ENCODE results near the gene IL10RA. TPM values are rescaled to one million over a fixed set of nuclear protein-coding genes. Genes with fewer than 3 reads are reported as not detected.
A peak's percentile ranks its signal among the peaks of the same experiment; 100 is the strongest.

Gene IL10RA
- total and polyA plus RNA-seq, 12 donors: 2.7 to 50.5 (median 25.5) TPM

GRCh38 chr11:117999354-117999993 is 13.3 kb downstream of the IL10RA start:
- peaks cover 0 to 7% of the 10 kb centered on the region in 2 donors for H3K36me3 ChIP-seq (replicated peaks in 1 of 2)
- peaks cover 0 to 12% of the 10 kb centered on the region in 2 donors for H3K4me1 ChIP-seq (replicated peaks in 1 of 2)
- TF ChIP-seq POLR2A (IDR thresholded peaks at IDR 0.05) (no peak), CTCF (IDR thresholded peaks at IDR 0.05) (no peak)
- intact Hi-C loops (cut with DNase I): no loop called here
- no peaks in the 10 kb centered on the region for H3K27me3 ChIP-seq
- H3K4me3 ChIP-seq: no peak overlapping the region
- H3K9me3 ChIP-seq (replicated peaks in 1 of 3): no peaks in the 10 kb centered on the region
- DNase-seq: no peak
- H3K27ac ChIP-seq: no peak overlapping the region
- WGBS, 4 donors: 72 to 100% (median 78%) methylated on average over 1 to 3 of the region's 3 CpGs

GRCh38 chr11:118000067-118000849 is 14.1 kb downstream of the IL10RA start:
- peaks cover 0 to 7% of the 10 kb centered on the region in 2 donors for H3K36me3 ChIP-seq (replicated peaks in 1 of 2)

GRCh38 chr11:118000850-118001228 is 14.6 kb downstream of the IL10RA start:
- H3K27ac ChIP-seq: peak overlapping the region in 1 of 5 donors; percentile 16
- TF ChIP-seq CTCF (IDR thresholded peaks at IDR 0.05): no peak
- no peak for TF ChIP-seq POLR2A (IDR thresholded peaks at IDR 0.05)
- H3K36me3 ChIP-seq (replicated peaks in 1 of 2): peaks cover 0 to 7% of the 10 kb centered on the region in 2 donors
- no peak overlapping the region for H3K4me3 ChIP-seq
- 100% methylated on average over 1 of the region's 1 CpG; no CpG with 5 or more reads in 1 of the 4 donors for WGBS, 4 donors
- H3K9me3 ChIP-seq (replicated peaks in 1 of 3): no peaks in the 10 kb centered on the region
- no peaks in the 10 kb centered on the region for H3K27me3 ChIP-seq
- intact Hi-C loops (cut with DNase I): no loop called here
- peaks cover 0 to 12% of the 10 kb centered on the region in 2 donors for H3K4me1 ChIP-seq (replicated peaks in 1 of 2)
- DNase-seq: peak in 2 of 7 donors; percentile 15 to 42

More at GRCh38 chr11:118000067-118000849, 14.1 kb downstream of the IL10RA start:
- Histone ChIP-seq H3K27ac (peak overlapping the region in 1 of 5 donors; percentile 16), H3K4me3 (no peak overlapping the region), H3K4me1 (replicated peaks in 1 of 2) (peaks cover 0 to 12% of the 10 kb centered on the region in 2 donors), H3K9me3 (replicated peaks in 1 of 3) (no peaks in the 10 kb centered on the region), H3K27me3 (no peaks in the 10 kb centered on the region)
- TF ChIP-seq CTCF (IDR thresholded peaks at IDR 0.05) (no peak), POLR2A (IDR thresholded peaks at IDR 0.05) (no peak)
- 77 to 93% (median 86%) methylated on average over 3 to 4 of the region's 4 CpGs for WGBS, 4 donors
- no peak for DNase-seq
- intact Hi-C loops (cut with DNase I): no loop called here

- H3K27me3 ChIP-seq: no peaks in the 10 kb centered on the region
- WGBS, 4 donors: 59 to 72% (median 69%) methylated on average over 5 of the region's 5 CpGs
- H3K4me3 ChIP-seq: no peak overlapping the region
- DNase-seq: peak in 1 of 7 donors; percentile 38
- no peaks in the 10 kb centered on the region for H3K9me3 ChIP-seq (replicated peaks in 1 of 3)
- peaks cover 0 to 12% of the 10 kb centered on the region in 2 donors for H3K4me1 ChIP-seq (replicated peaks in 1 of 2)
- peak overlapping the region in 2 of 5 donors; percentile 65 to 84 for H3K27ac ChIP-seq
- intact Hi-C loops (cut with DNase I): no loop called here
- no peak for TF ChIP-seq CTCF (IDR thresholded peaks at IDR 0.05)
- no peak for TF ChIP-seq POLR2A (IDR thresholded peaks at IDR 0.05)
- H3K36me3 ChIP-seq (replicated peaks in 1 of 2): peaks cover 0 to 4% of the 10 kb centered on the region in 2 donors
Observed at GRCh38 chr11:118001494-118001971, 15.3 kb downstream of the IL10RA start.

Data from adrenal gland (tissue), 12 donors.